ENCODE data around the gene FAM171A1. TPM values are rescaled to one million over a fixed set of nuclear protein-coding genes. Genes with fewer than 3 reads are reported as not detected.
A peak's percentile ranks its signal among the peaks of the same experiment; 100 is the strongest.

Gene FAM171A1
- total RNA-seq, 1 experiment from 2014 or later = 26.3 TPM

GRCh38 chr10:15175587-15175986 is 195.5 kb downstream of the FAM171A1 start:
- CTCF ChIA-PET = no interaction called here
- no peaks in the 10 kb centered on the region for H3K36me3 ChIP-seq (ENCODE audit: control insufficient read depth, insufficient read depth, low read length)
- DNase-seq = no peak
- no peaks in the 10 kb centered on the region for H3K9me3 ChIP-seq
- no peaks in the 10 kb centered on the region for H3K27me3 ChIP-seq (replicated peaks; ENCODE audit: control insufficient read depth, insufficient read depth, low read length)
- no peaks in the 10 kb centered on the region for H3K4me1 ChIP-seq
- no peaks in the 10 kb centered on the region for H3K9me3 Mint-ChIP-seq (ENCODE audit: unreplicated experiment)
- TF ChIP-seq CTCF (IDR thresholded peaks at IDR 0.05; ENCODE audit: insufficient read depth in 1 of 2, low read depth in 1 of 2, low read length in 1 of 2, severe bottlenecking in 1 of 2, unreplicated experiment in 1 of 2) = no peak
- POLR2A ChIA-PET = no interaction called here
- intact Hi-C loops (cut with micrococcal nuclease; ENCODE audit: unreplicated experiment) = no loop called here
- BruUV-seq (replicated peaks) = no TSS peak
- no peaks in the 10 kb centered on the region for H3K4me1 Mint-ChIP-seq (ENCODE audit: low read depth, unreplicated experiment)
- no peak overlapping the region for H3K27ac Mint-ChIP-seq (ENCODE audit: unreplicated experiment)
- H3K27me3 Mint-ChIP-seq (ENCODE audit: insufficient read depth, unreplicated experiment) = no peaks in the 10 kb centered on the region
- H3K4me3 ChIP-seq (ENCODE audit: low read depth, low read length) = no peak overlapping the region
- H3K36me3 Mint-ChIP-seq (ENCODE audit: insufficient read depth, unreplicated experiment) = no peaks in the 10 kb centered on the region
- H3K4me3 Mint-ChIP-seq (ENCODE audit: unreplicated experiment) = no peak overlapping the region

GRCh38 chr10:15172306-15172840 is 198.7 kb downstream of the FAM171A1 start:
- no peak overlapping the region for H3K4me3 Mint-ChIP-seq (ENCODE audit: unreplicated experiment)
- no peaks in the 10 kb centered on the region for H3K9me3 Mint-ChIP-seq (ENCODE audit: unreplicated experiment)
- H3K4me1 Mint-ChIP-seq (ENCODE audit: low read depth, unreplicated experiment) = peaks cover 6% of the 10 kb centered on the region
- intact Hi-C loops (cut with micrococcal nuclease; ENCODE audit: unreplicated experiment) = no loop called here
- H3K27me3 Mint-ChIP-seq (ENCODE audit: insufficient read depth, unreplicated experiment) = no peaks in the 10 kb centered on the region
- no peaks in the 10 kb centered on the region for H3K27me3 ChIP-seq (replicated peaks; ENCODE audit: control insufficient read depth, insufficient read depth, low read length)
- ChIA-PET CTCF (no interaction called here), POLR2A (no interaction called here)
- peaks cover 5% of the 10 kb centered on the region; the same call in 1 of the 2 replicates for H3K4me1 ChIP-seq
- TF ChIP-seq CTCF (IDR thresholded peaks at IDR 0.05; ENCODE audit: insufficient read depth in 1 of 2, low read depth in 1 of 2, low read length in 1 of 2, severe bottlenecking in 1 of 2, unreplicated experiment in 1 of 2) = no peak
- H3K4me3 ChIP-seq (ENCODE audit: low read depth, low read length) = no peak overlapping the region
- no peaks in the 10 kb centered on the region for H3K36me3 ChIP-seq (ENCODE audit: control insufficient read depth, insufficient read depth, low read length)
- no peak overlapping the region for H3K27ac Mint-ChIP-seq (ENCODE audit: unreplicated experiment)
- no peak for DNase-seq
- no TSS peak for BruUV-seq (replicated peaks)
- no peaks in the 10 kb centered on the region for H3K9me3 ChIP-seq
- no peaks in the 10 kb centered on the region for H3K36me3 Mint-ChIP-seq (ENCODE audit: insufficient read depth, unreplicated experiment)

GRCh38 chr10:15169555-15170401 is 201.3 kb downstream of the FAM171A1 start:
- DNase-seq = no peak
- H3K36me3 ChIP-seq (ENCODE audit: control insufficient read depth, insufficient read depth, low read length) = no peaks in the 10 kb centered on the region
- ChIA-PET CTCF (interaction anchor here (0.7 to 1.8 kb wide), 3 partner anchors 201 to 1332 kb away, joined by 3 to 6 read pairs (median 5); partner anchors contain the start of gene FAM171A1), POLR2A (no interaction called here)
- H3K27me3 ChIP-seq (replicated peaks; ENCODE audit: control insufficient read depth, insufficient read depth, low read length) = no peaks in the 10 kb centered on the region
- no peak for TF ChIP-seq CTCF (IDR thresholded peaks at IDR 0.05; ENCODE audit: insufficient read depth in 1 of 2, low read depth in 1 of 2, low read length in 1 of 2, severe bottlenecking in 1 of 2, unreplicated experiment in 1 of 2)
- Mint-ChIP-seq H3K27ac (ENCODE audit: unreplicated experiment) (no peak overlapping the region), H3K9me3 (ENCODE audit: unreplicated experiment) (no peaks in the 10 kb centered on the region), H3K36me3 (ENCODE audit: insufficient read depth, unreplicated experiment) (no peaks in the 10 kb centered on the region), H3K4me3 (ENCODE audit: unreplicated experiment) (peak overlapping the region; percentile 57), H3K4me1 (ENCODE audit: low read depth, unreplicated experiment) (peaks cover 6% of the 10 kb centered on the region), H3K27me3 (ENCODE audit: insufficient read depth, unreplicated experiment) (no peaks in the 10 kb centered on the region)
- H3K4me3 ChIP-seq (ENCODE audit: low read depth, low read length) = no peak overlapping the region
- intact Hi-C loops (cut with micrococcal nuclease; ENCODE audit: unreplicated experiment) = loop anchor here (2.0 to 5.0 kb wide), 4 partner anchors 31 to 203 kb away; partner anchors contain the start of gene FAM171A1
- H3K4me1 ChIP-seq = peaks cover 5% of the 10 kb centered on the region; the same call in 1 of the 2 replicates
- no TSS peak for BruUV-seq (replicated peaks)
- no peaks in the 10 kb centered on the region for H3K9me3 ChIP-seq
